GM10266 (cell line): ENCODE data around the gene C1D.
"Not testable (repeated sequence)": the region's sequence is repeated elsewhere in the genome, so short reads cannot be mapped to it uniquely, and the experiment has no call there.

ENCODE experiments used
- DNase-seq: peaks from one replicate; pipeline ENCODE4 v3.0.0; 2012; ENCODE audit errors: extremely low spot score
- TF ChIP-seq, protein P1 (sequence below): IDR thresholded peaks from 2 replicates; pipeline ENCODE4 v1.5.1; 2012; ENCODE audit warnings: mild to moderate bottlenecking, low read depth; ENCODE audit not compliant: control insufficient read depth, insufficient read depth; ENCODE audit errors: missing control alignments

The C1D gene

GRCh38 chr2:68089961-68090360 is 27.2 kb upstream of the C1D start:
- DNase-seq, result no peak
- TF ChIP-seq, protein P1, sequence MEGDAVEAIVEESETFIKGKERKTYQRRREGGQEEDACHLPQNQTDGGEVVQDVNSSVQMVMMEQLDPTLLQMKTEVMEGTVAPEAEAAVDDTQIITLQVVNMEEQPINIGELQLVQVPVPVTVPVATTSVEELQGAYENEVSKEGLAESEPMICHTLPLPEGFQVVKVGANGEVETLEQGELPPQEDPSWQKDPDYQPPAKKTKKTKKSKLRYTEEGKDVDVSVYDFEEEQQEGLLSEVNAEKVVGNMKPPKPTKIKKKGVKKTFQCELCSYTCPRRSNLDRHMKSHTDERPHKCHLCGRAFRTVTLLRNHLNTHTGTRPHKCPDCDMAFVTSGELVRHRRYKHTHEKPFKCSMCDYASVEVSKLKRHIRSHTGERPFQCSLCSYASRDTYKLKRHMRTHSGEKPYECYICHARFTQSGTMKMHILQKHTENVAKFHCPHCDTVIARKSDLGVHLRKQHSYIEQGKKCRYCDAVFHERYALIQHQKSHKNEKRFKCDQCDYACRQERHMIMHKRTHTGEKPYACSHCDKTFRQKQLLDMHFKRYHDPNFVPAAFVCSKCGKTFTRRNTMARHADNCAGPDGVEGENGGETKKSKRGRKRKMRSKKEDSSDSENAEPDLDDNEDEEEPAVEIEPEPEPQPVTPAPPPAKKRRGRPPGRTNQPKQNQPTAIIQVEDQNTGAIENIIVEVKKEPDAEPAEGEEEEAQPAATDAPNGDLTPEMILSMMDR, result no peak

DNA sequence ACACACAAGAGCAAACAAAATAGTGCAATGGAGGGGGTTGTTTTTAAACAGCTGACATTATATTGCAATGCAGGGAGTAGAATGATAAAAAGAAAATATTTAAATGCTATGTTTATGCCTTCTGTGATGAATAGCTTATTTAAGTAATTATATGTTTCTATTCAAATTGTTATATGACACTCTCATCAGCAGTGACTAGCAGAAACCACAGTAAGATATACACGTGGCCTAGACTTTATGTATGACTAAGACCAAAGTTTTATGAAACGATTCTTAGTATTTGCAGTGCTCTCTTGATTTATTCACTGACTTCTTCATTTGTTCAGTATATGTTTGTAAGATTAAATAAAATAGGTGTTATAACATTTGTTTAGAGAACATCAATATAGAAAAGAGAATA is 26.1 kb upstream of the C1D start:
- TF ChIP-seq, protein P1, result no peak
- no peak for DNase-seq

DNA sequence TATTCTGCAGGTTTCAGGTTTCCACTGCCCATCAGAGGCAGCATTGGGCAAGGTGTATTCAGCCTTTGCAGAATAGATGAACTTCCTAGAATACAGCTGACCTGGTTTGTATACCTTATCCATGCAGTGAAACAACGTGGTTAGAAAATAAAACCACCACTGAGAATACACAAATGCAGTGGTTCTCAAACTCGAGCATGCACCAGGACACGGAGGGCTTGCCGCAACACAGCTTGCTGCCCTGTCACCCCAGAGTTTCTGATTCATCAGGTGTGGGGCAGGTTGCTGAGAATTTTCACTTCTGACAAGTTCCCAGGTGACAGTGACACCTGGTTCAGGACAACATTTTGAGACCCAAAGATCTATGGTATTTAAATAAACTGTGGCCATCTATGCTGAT is 23.4 kb upstream of the C1D start:
- TF ChIP-seq, protein P1, result no peak
- no peak for DNase-seq

GRCh38 chr2:68083346-68083745 is 20.5 kb upstream of the C1D start:
- DNase-seq, result no peak

DNA sequence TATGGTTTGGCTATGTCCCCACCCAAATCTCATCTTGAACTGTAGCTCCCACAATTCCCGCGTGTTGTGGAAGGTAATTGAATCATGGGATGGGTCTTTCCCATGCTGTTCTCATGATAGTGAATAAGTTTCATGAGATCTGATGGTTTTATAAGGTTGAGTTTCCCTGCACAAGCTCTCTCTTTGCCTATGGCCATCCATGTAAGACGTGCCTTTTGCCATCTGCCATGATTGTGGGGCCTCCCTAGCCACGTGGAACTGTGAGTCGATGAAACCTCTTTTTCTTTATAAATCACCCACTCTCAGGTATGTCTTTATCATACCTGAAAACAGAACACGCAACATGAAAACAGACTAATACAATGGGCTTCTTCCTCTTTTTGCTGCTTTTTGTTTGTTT is 11.2 kb upstream of the C1D start:
- DNase-seq, result no peak
- TF ChIP-seq, protein P1, result no peak

More at GRCh38 chr2:68083346-68083745, 20.5 kb upstream of the C1D start:
- TF ChIP-seq, protein P1, result no peak

GRCh38 chr2:68063797-68064646 is 1.2 kb upstream of the C1D start:
- not testable (repeated sequence) for DNase-seq

- DNase-seq, result no peak
- TF ChIP-seq, protein P1, result no peak
Observed at GRCh38 chr2:68060652-68061051, 2.2 kb downstream of the C1D start.
